Activated naive CD8-positive, alpha-beta T cell treated with anti-CD3 and anti-CD28 coated beads for 36 hours (primary cell): ENCODE measurements around the gene CADM4. TPM values are rescaled to one million over a fixed set of nuclear protein-coding genes. Genes with fewer than 3 reads are reported as not detected.
"Not testable (repeated sequence)": the region's sequence is repeated elsewhere in the genome, so short reads cannot be mapped to it uniquely, and the experiment has no call there.

ENCODE experiments used
- DNase-seq: peaks from one replicate; pipeline ENCODE4 v3.0.0; 2021
- H3K27ac Mint-ChIP-seq: one replicate; pipeline ENCODE4 v1.8.0; 2022; ENCODE audit warnings: mild to moderate bottlenecking, moderate library complexity, mixed read lengths
- H3K27me3 Mint-ChIP-seq: one replicate; pipeline ENCODE4 v1.8.0; 2022; ENCODE audit warnings: mild to moderate bottlenecking, mixed read lengths
- H3K36me3 Mint-ChIP-seq: one replicate; pipeline ENCODE4 v1.8.0; 2021; ENCODE audit warnings: mild to moderate bottlenecking, mixed read lengths
- H3K4me1 Mint-ChIP-seq: one replicate; pipeline ENCODE4 v1.8.0; 2021; ENCODE audit warnings: mixed read lengths
- H3K4me3 Mint-ChIP-seq: one replicate; pipeline ENCODE4 v1.8.0; 2022; ENCODE audit warnings: mild to moderate bottlenecking, moderate library complexity, mixed read lengths
- H3K9me3 Mint-ChIP-seq: one replicate; pipeline ENCODE4 v1.8.0; 2022; ENCODE audit warnings: mixed read lengths
- total RNA-seq, 2 experiments: library from RNA; stranded (reverse); gene quantifications; one replicate each; pipeline ENCODE4 v1.2.3, GENCODE V29; 2021

CADM4 gene
- total RNA-seq, 2 experiments from 2014 or later = 0.26 to 0.29 TPM

- H3K4me3 Mint-ChIP-seq = no peak overlapping the region
- no peak for DNase-seq
- peaks cover 3% of the 10 kb centered on the region for H3K9me3 Mint-ChIP-seq
- H3K27ac Mint-ChIP-seq = no peak overlapping the region
- peaks cover 9% of the 10 kb centered on the region for H3K36me3 Mint-ChIP-seq
- peaks cover 4% of the 10 kb centered on the region for H3K27me3 Mint-ChIP-seq
- peaks cover 26% of the 10 kb centered on the region for H3K4me1 Mint-ChIP-seq
Observed at GRCh38 chr19:43672061-43672679, 32.5 kb upstream of the CADM4 start.

GRCh38 chr19:43668406-43669109, 28.9 kb upstream of the CADM4 start:
- DNase-seq = peak; percentile 91
- H3K4me1 Mint-ChIP-seq = peaks cover 29% of the 10 kb centered on the region
- peaks cover 3% of the 10 kb centered on the region for H3K9me3 Mint-ChIP-seq
- peaks cover 4% of the 10 kb centered on the region for H3K27me3 Mint-ChIP-seq
- peak overlapping the region; percentile 77 for H3K27ac Mint-ChIP-seq
- H3K36me3 Mint-ChIP-seq = peaks cover 21% of the 10 kb centered on the region
- H3K4me3 Mint-ChIP-seq = peak overlapping the region; percentile 78

DNA sequence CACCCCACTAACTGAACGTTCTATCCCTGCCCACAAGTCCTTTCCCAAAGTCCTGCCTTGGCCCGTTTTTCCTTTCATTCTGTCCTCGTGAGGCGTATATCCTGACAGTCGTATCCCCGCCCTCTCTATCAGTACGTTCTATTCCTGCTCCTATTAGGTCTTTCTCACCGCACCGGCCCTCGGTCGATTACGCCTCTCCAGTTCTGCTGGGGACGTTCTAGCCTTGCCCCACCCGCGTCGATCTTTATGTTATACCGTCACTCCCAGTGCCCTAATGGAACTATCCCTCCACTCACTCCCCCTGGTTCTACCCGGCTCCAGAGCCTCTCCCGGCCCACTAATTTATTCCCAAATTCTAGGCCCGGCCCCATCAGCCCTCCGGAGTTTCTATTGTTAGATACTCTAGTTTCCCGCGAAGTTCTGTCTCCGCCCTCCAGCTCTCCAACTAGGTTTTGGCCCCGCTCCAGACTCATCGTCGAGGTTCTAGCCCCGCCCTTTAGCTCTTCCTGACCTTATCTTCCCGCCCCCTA, 28.3 kb upstream of the CADM4 start:
- Mint-ChIP-seq H3K36me3 (peaks cover 22% of the 10 kb centered on the region), H3K4me1 (peaks cover 31% of the 10 kb centered on the region), H3K4me3 (peak overlapping the region; percentile 78), H3K27ac (peak overlapping the region; percentile 77), H3K27me3 (peaks cover 4% of the 10 kb centered on the region), H3K9me3 (peaks cover 3% of the 10 kb centered on the region)
- no peak for DNase-seq

DNA sequence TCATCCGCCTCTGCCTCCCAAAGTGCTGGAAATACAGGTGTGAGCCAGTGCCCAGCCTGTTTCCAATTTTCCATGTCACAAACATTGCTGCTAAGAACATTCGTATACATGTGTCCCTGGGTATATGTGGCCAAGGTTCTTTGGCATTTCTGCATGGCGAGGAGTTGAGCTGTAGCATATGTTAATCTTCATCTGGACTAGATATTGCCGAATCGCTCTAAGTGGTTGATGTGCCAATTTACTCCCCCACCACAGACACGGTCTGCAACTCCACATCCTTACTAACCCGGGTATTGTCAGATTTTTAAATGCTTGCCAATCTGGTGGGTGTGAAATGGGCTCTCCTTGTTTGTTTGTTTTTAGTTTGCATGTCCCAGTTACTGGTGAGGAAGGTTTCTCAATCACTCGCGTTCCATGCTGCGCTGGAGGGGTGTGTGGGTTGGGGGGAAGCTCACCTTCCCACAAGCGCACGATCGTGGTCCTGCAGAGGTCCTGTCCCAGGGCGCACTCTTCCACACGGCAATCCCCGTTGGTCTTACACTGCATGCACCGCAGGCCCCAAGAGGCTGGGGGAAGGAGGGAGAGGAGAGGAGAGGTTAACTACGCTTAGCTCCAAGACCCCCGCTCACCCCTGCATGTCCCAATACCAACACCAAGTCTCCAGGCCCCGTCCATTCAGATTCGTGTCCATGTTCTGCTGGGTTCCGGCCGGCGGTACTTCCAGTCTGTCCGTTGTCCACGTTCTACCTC, 27.7 kb upstream of the CADM4 start:
- Mint-ChIP-seq H3K9me3 (peaks cover 3% of the 10 kb centered on the region), H3K4me1 (peaks cover 31% of the 10 kb centered on the region)

DNA sequence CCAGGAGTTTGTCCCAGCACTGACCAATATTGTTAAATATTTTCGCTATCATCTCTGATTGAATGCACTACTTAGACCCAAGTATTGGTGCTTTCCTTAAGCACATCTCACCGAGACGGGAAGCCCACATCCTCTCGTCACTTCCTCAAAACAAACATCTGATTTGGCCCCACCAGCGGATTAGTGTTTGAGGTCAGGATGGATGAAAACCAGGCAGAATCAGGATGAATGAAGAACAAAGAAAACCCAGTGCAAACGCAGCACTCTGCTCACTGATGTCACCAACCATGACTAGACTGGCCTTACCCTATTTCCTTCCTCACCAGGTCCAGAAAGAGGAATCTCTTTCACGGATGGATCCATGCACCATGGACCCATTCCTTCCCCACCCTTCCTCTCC, 24.4 kb upstream of the CADM4 start:
- Mint-ChIP-seq H3K9me3 (peaks cover 3% of the 10 kb centered on the region), H3K27me3 (no peaks in the 10 kb centered on the region), H3K4me1 (peaks cover 21% of the 10 kb centered on the region), H3K36me3 (peaks cover 22% of the 10 kb centered on the region), H3K27ac (peak overlapping the region; percentile 18), H3K4me3 (no peak overlapping the region)
- DNase-seq = no peak

More for the DNA sequence above, 27.7 kb upstream of the CADM4 start:
- Mint-ChIP-seq H3K36me3 (peaks cover 22% of the 10 kb centered on the region), H3K4me3 (peak overlapping the region; percentile 78), H3K27ac (no peak overlapping the region), H3K27me3 (peaks cover 4% of the 10 kb centered on the region)
- DNase-seq = no peak

- Mint-ChIP-seq H3K4me3 (no peak overlapping the region), H3K4me1 (peaks cover 13% of the 10 kb centered on the region), H3K36me3 (peaks cover 20% of the 10 kb centered on the region), H3K27ac (no peak overlapping the region), H3K27me3 (no peaks in the 10 kb centered on the region), H3K9me3 (peaks cover 3% of the 10 kb centered on the region)
- DNase-seq = no peak
Observed at GRCh38 chr19:43662487-43662886, 22.8 kb upstream of the CADM4 start.

DNA sequence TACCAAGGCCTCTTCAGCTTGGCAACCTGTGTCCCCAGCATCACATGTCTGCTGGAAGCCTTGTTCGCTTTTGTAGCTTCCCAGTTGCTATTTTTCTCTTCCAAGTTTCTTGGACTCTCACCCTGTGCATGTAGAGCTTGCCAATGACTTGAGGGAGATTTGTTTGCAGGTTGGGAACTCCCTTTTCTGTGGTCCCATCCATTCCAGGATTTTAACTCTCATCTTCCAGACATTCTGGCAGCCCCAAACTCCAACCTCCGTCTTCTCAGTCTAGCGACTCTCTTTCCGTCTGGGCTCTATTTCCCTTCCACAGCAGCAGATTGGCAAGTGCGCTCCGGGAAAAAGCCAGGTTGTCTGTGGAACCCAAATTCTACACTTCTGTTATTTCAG, 21.3 kb upstream of the CADM4 start:
- Mint-ChIP-seq H3K9me3 (peaks cover 3% of the 10 kb centered on the region), H3K4me3 (no peak overlapping the region), H3K4me1 (peaks cover 13% of the 10 kb centered on the region), H3K27me3 (no peaks in the 10 kb centered on the region), H3K36me3 (peaks cover 12% of the 10 kb centered on the region), H3K27ac (no peak overlapping the region)
- no peak for DNase-seq

DNA sequence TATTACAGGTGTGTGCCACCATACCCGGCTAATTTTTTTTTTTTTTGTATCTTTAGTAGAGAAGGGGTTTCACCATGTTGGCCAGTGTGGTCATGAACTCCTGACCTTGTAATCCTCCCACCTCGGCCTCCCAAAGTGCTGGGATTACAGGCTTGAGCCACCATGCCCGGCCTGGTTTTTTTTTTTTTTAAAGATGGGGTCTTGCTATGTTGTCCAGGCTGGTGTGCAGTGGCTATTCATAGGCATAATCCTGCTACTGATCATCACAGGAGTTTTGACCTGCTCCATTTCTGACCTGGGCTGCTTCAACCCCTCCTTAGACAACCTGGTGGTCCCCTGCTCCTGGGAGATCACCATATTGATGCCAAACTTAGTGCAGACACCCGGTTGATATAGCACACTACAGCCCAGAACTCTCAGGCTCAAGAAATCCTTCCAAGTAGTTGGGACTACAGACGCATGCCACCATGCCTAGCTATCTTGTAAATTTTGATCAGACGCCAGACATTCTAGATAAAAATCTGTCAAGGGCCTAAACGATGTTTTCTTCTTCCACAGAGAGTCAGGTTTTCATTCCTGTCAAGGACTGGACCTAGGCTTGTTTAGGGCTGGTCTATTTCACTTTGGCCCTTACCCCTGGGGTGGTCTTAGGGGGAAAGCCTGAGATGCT, 20.8 kb upstream of the CADM4 start:
- peaks cover 13% of the 10 kb centered on the region for H3K4me1 Mint-ChIP-seq

GRCh38 chr19:43658494-43658893, 18.8 kb upstream of the CADM4 start:
- Mint-ChIP-seq H3K36me3 (peaks cover 18% of the 10 kb centered on the region), H3K4me1 (peaks cover 2% of the 10 kb centered on the region), H3K4me3 (no peak overlapping the region), H3K27ac (no peak overlapping the region), H3K27me3 (no peaks in the 10 kb centered on the region), H3K9me3 (peaks cover 6% of the 10 kb centered on the region)
- DNase-seq = no peak

More for the DNA sequence above, 20.8 kb upstream of the CADM4 start:
- Mint-ChIP-seq H3K4me3 (no peak overlapping the region), H3K9me3 (peaks cover 6% of the 10 kb centered on the region), H3K27ac (no peak overlapping the region), H3K36me3 (peaks cover 18% of the 10 kb centered on the region), H3K27me3 (no peaks in the 10 kb centered on the region)
- DNase-seq = no peak

- H3K36me3 Mint-ChIP-seq = peaks cover 17% of the 10 kb centered on the region
- peaks cover 6% of the 10 kb centered on the region for H3K9me3 Mint-ChIP-seq
- DNase-seq = no peak
- no peak overlapping the region for H3K27ac Mint-ChIP-seq
- H3K27me3 Mint-ChIP-seq = no peaks in the 10 kb centered on the region
- H3K4me3 Mint-ChIP-seq = no peak overlapping the region
- H3K4me1 Mint-ChIP-seq = no peaks in the 10 kb centered on the region
Observed at GRCh38 chr19:43658001-43658400, 18.4 kb upstream of the CADM4 start.

DNA sequence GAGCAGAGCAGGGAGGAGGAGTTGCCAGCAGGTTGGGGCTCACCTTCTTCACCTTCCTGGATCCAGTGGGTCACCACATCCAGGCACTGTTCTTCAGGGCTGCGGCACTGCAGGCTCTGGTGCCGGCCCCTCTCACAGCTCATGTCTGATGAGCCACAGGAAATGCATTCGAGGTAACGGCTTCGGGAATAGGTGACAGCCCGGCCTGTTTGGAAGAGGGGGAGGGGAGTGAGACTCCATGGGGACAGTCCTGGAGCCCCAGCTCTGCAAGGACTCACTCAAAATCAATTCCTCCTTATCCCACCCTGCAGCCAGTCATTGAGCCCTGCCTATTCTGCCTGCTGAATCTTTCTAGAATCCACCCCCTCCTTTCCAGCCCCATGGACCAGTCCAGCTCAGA, 16.8 kb upstream of the CADM4 start:
- peaks cover 6% of the 10 kb centered on the region for H3K9me3 Mint-ChIP-seq
- H3K27ac Mint-ChIP-seq = no peak overlapping the region
- no peak overlapping the region for H3K4me3 Mint-ChIP-seq
- DNase-seq = no peak
- peaks cover 17% of the 10 kb centered on the region for H3K36me3 Mint-ChIP-seq
- no peaks in the 10 kb centered on the region for H3K4me1 Mint-ChIP-seq
- H3K27me3 Mint-ChIP-seq = no peaks in the 10 kb centered on the region

GRCh38 chr19:43652546-43652874, 12.9 kb upstream of the CADM4 start:
- peaks cover 3% of the 10 kb centered on the region for H3K9me3 Mint-ChIP-seq
- no peaks in the 10 kb centered on the region for H3K27me3 Mint-ChIP-seq
- H3K4me3 Mint-ChIP-seq = no peak overlapping the region
- peaks cover 15% of the 10 kb centered on the region for H3K36me3 Mint-ChIP-seq
- DNase-seq = no peak
- H3K27ac Mint-ChIP-seq = no peak overlapping the region
- no peaks in the 10 kb centered on the region for H3K4me1 Mint-ChIP-seq

DNA sequence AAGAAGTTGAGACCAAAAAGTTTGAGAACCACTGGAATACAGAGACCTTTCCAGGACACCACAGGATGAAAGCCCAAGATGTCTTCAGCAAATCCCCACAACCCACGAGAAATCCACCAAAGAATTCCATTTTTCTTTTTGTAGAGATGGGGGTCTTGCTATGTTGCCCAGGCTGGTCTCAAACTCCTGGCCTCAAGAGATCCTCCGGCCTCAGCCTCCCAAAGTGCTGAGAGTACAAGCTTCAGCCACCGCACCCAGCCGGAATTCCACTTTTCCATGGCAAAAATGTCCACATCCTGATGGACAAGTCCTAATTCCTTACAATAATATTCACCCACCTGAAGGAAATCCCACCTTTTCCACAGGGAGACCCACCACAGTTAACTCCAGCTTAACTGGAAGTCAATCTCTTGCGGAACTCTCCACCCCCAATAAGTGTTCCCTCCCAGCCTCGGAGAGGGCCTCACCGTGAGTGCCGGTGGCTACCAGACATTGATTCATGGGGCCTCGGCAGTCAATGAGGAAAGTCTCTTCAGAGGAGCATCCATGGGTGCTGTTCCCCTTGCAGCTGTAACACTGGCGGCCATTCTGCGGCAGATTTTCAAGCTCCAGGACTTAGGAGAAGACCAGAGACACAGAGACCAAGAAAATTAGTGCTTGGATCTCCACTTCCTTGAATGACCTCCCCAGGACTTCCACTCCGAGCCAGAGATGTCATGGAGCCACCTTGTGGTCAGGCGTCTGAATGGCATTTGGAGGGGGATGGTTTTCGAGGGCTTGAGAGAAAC, 12.3 kb upstream of the CADM4 start:
- Mint-ChIP-seq H3K4me3 (no peak overlapping the region), H3K27ac (no peak overlapping the region), H3K27me3 (no peaks in the 10 kb centered on the region), H3K36me3 (peaks cover 15% of the 10 kb centered on the region), H3K9me3 (peaks cover 3% of the 10 kb centered on the region), H3K4me1 (no peaks in the 10 kb centered on the region)
- DNase-seq = peak; percentile 36

- H3K27me3 Mint-ChIP-seq, H3K4me1 Mint-ChIP-seq, H3K27ac Mint-ChIP-seq, DNase-seq, H3K9me3 Mint-ChIP-seq, H3K4me3 Mint-ChIP-seq: not testable (repeated sequence)
- peaks cover 14% of the 10 kb centered on the region for H3K36me3 Mint-ChIP-seq
Observed at GRCh38 chr19:43650276-43650675, 10.6 kb upstream of the CADM4 start.
